SH-SY5Y (cell line): ENCODE measurements around the gene CRIM1.

ENCODE experiments used
- GATA2 ChIP-seq: IDR thresholded peaks from 2 replicates; pipeline ENCODE4 v1.6.1; 2011; ENCODE audit warnings: mild to moderate bottlenecking, low read depth, low read length
- GATA3 ChIP-seq: IDR thresholded peaks from 2 replicates; pipeline ENCODE4 v1.6.1; 2011; ENCODE audit warnings: low read depth, mild to moderate bottlenecking, low read length, moderate library complexity

DNA sequence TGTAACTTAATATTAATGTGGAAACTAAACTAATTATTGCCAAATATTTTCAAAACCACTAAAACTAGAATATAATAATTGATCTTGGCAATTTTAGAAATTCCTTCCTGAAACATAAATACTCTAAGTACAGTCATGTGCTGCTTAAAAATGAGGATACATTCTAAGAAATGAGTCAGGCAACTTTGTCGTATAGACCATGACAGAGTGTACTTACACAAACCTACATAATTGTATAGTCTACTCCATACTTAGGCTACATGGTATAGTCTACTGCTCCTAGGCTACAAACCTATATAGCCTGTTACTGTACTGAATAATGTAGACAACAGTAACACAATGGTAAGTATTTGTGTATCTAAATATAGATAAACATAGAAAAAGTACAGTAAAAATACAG, 214.8 kb downstream of the CRIM1 start:
- TF ChIP-seq GATA2 (no peak), GATA3 (no peak)
